Glutamatergic neuron (in vitro differentiated cells): Measurements from ENCODE around the gene NEK5. TPM values are rescaled to one million over a fixed set of nuclear protein-coding genes. Genes with fewer than 3 reads are reported as not detected.
"Not testable (repeated sequence)": the region's sequence is repeated elsewhere in the genome, so short reads cannot be mapped to it uniquely, and the experiment has no call there.

Experiments used
- DNase-seq: peaks from one replicate; pipeline ENCODE4 v3.0.0; 2022
- H3K27ac Mint-ChIP-seq: one replicate; pipeline ENCODE4 v1.8.0; 2020; ENCODE audit warnings: mild to moderate bottlenecking, mixed read lengths, inconsistent platforms; ENCODE audit not compliant: unreplicated experiment
- H3K27me3 Mint-ChIP-seq: one replicate; pipeline ENCODE4 v1.8.0; 2020; ENCODE audit warnings: mild to moderate bottlenecking, moderate library complexity, mixed read lengths, inconsistent platforms; ENCODE audit not compliant: unreplicated experiment
- H3K36me3 Mint-ChIP-seq: one replicate; pipeline ENCODE4 v1.8.0; 2020; ENCODE audit warnings: mild to moderate bottlenecking, mixed read lengths, inconsistent platforms; ENCODE audit not compliant: unreplicated experiment
- H3K4me1 Mint-ChIP-seq: one replicate; pipeline ENCODE4 v1.8.0; 2020; ENCODE audit warnings: mild to moderate bottlenecking, low read depth, mixed read lengths, inconsistent platforms; ENCODE audit not compliant: unreplicated experiment
- H3K4me3 Mint-ChIP-seq: one replicate; pipeline ENCODE4 v1.8.0; 2020; ENCODE audit warnings: mild to moderate bottlenecking, mixed read lengths, inconsistent platforms; ENCODE audit not compliant: unreplicated experiment
- H3K9me3 Mint-ChIP-seq: one replicate; pipeline ENCODE4 v1.8.0; 2020; ENCODE audit warnings: mild to moderate bottlenecking, moderate library complexity, mixed read lengths, inconsistent platforms; ENCODE audit not compliant: unreplicated experiment
- total RNA-seq: library from RNA; stranded (reverse); fragmentation: NEBNext Ultra II Directional; extraction: Animal tissue kit (Norgen Biotek cat#: 25700); gene quantifications from one replicate; pipeline ENCODE4 v1.2.1, GENCODE V29; 2021; ENCODE audit not compliant: unreplicated experiment
- TF ChIP-seq, protein P1 (sequence below): fragments of 200-600 bp; sonication (generic); IDR thresholded peaks from one replicate; pipeline ENCODE4 v1.5.0; 2021; ENCODE audit not compliant: partially characterized antibody, unreplicated experiment

The NEK5 gene
- total RNA-seq, 1 donor from 2014 or later = not detected

DNA sequence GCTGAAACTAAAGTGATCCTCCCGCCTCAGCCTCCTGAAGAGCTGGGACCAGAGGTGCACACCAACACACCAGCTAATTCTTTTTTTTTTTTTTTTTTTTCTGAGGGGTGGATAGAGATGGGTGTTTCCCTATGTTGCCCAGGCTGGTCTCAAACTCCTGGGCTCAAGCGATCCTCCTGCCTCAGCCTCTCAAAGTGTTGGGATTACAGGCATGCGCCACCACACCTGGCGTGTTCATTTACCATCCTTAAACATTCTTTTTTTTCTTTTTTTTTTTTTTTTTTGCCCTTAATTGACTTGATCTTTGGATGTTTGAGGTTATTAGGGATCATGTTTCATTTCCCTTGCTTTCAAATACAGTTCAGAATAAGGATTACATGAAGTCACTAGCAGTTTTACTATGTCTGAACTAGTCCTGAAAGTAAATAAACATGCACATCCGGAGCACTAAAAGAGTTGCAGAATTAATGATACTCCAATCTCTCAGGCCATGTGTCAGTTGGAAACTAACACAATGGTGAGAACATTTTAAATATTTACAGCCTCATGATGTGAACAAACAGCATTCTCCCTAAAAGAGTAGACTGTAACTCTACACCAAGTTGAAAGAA lies 94.2 kb downstream of the NEK5 start:
- Mint-ChIP-seq H3K4me3 (no peak overlapping the region), H3K4me1 (peaks cover 2% of the 10 kb centered on the region), H3K36me3 (peaks cover 9% of the 10 kb centered on the region), H3K27ac (no peak overlapping the region), H3K9me3 (peaks cover 3% of the 10 kb centered on the region), H3K27me3 (peaks cover 3% of the 10 kb centered on the region)
- TF ChIP-seq, protein P1, sequence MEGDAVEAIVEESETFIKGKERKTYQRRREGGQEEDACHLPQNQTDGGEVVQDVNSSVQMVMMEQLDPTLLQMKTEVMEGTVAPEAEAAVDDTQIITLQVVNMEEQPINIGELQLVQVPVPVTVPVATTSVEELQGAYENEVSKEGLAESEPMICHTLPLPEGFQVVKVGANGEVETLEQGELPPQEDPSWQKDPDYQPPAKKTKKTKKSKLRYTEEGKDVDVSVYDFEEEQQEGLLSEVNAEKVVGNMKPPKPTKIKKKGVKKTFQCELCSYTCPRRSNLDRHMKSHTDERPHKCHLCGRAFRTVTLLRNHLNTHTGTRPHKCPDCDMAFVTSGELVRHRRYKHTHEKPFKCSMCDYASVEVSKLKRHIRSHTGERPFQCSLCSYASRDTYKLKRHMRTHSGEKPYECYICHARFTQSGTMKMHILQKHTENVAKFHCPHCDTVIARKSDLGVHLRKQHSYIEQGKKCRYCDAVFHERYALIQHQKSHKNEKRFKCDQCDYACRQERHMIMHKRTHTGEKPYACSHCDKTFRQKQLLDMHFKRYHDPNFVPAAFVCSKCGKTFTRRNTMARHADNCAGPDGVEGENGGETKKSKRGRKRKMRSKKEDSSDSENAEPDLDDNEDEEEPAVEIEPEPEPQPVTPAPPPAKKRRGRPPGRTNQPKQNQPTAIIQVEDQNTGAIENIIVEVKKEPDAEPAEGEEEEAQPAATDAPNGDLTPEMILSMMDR = no peak
- no peak for DNase-seq

DNA sequence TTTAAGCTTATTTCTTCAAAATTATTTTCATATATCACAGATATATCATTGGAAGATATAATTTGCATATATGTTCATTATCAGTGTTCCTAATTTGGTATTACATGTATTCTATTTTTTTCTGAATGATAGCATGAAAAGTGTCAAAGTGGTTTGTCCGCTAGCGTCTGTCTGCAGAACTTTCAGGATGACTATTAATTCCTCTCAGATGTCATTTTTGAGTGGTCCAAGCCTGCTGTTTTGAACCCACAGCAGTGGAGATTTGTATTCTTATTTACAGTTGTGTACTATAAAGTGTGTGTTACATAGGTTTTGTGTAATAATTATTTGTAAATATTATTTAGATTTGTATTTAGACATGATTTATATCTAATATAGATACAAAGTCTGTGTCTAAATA lies 95.8 kb downstream of the NEK5 start:
- DNase-seq = no peak
- H3K4me3 Mint-ChIP-seq = no peak overlapping the region
- TF ChIP-seq, protein P1 = no peak
- no peak overlapping the region for H3K27ac Mint-ChIP-seq
- peaks cover 13% of the 10 kb centered on the region for H3K9me3 Mint-ChIP-seq
- H3K27me3 Mint-ChIP-seq = peaks cover 2% of the 10 kb centered on the region
- peaks cover 2% of the 10 kb centered on the region for H3K4me1 Mint-ChIP-seq
- H3K36me3 Mint-ChIP-seq = peaks cover 26% of the 10 kb centered on the region

DNA sequence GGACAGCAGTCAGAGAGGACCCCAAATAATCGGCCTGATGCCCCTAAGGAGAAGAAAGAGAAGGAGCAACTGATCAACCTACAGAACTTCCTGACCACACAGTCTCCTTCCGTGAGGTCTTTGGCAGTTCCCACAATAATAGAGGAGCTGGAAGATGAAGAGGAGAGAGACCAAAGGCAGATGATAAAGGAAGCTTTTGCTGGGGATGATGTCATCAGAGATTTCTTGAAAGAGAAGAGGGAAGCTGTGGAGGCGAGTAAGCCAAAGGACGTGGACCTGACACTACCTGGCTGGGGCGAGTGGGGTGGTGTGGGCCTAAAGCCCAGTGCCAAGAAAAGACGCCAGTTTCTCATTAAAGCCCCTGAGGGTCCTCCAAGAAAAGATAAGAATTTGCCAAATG lies 98.5 kb downstream of the NEK5 start:
- Mint-ChIP-seq H3K9me3 (peaks cover 18% of the 10 kb centered on the region), H3K36me3 (peaks cover 50% of the 10 kb centered on the region)
- not testable (repeated sequence) for H3K27me3 Mint-ChIP-seq, H3K27ac Mint-ChIP-seq, H3K4me3 Mint-ChIP-seq, H3K4me1 Mint-ChIP-seq, DNase-seq

DNA sequence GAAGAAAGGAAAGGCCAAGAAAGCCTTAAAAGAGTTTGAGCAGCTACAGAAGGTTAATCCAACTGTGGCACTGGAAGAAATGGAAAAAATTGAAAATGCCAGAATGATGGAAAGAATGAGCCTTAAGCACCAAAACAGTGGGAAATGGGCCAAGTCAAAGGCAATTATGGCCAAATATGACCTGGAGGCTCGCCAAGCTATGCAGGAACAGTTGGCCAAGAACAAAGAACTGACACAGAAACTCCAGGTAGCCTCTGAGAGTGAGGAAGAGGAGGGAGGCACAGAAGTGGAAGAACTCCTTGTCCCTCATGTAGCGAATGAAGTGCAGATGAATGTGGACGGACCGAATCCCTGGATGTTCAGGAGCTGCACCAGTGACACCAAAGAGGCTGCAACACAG lies 99.3 kb downstream of the NEK5 start:
- Mint-ChIP-seq H3K4me1 (peaks cover 2% of the 10 kb centered on the region), H3K27ac (peak overlapping the region; percentile 56), H3K27me3 (peaks cover 3% of the 10 kb centered on the region), H3K4me3 (no peak overlapping the region), H3K36me3 (peaks cover 55% of the 10 kb centered on the region), H3K9me3 (peaks cover 18% of the 10 kb centered on the region)
- DNase-seq = no peak
- TF ChIP-seq, protein P1 = no peak

DNA sequence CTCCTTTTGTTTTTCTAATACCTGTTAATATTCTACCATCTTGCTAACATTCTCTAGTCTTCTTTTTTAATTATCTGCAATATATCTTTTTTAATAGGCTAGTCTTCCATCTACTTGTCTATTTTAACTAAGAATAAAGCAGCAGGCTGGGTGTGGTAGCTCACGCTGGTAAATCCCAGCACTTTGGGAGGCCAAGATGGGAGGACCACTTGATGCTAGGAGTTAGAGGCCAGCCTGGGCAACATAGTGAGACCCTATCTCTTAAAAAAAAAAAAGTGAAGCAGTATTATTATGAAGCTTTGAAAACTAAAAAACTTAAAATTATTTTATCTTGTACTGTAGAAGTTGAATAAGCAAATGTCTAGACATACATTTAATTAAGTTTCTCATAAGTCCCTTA lies 101.0 kb downstream of the NEK5 start:
- Mint-ChIP-seq H3K9me3 (peaks cover 18% of the 10 kb centered on the region), H3K36me3 (peaks cover 55% of the 10 kb centered on the region), H3K27ac (no peak overlapping the region), H3K4me3 (no peak overlapping the region), H3K27me3 (peaks cover 3% of the 10 kb centered on the region), H3K4me1 (no peaks in the 10 kb centered on the region)
- DNase-seq = no peak
- TF ChIP-seq, protein P1 = no peak
